GM12874 (cell line): Measurements from ENCODE around the gene LRP6.

Source experiments
- CTCF ChIP-seq: IDR thresholded peaks from 2 replicates; pipeline ENCODE4 v1.5.1; 2011; ENCODE audit warnings: low read depth, mild to moderate bottlenecking, control low read depth, low read length, moderate library complexity; ENCODE audit not compliant: insufficient read depth

LRP6 gene

GRCh38 chr12:12069821-12070548 lies 196.9 kb downstream of the LRP6 start:
- TF ChIP-seq CTCF = no peak

GRCh38 chr12:12068751-12069150 lies 198.1 kb downstream of the LRP6 start:
- TF ChIP-seq CTCF = no peak
